ENCODE results near the gene SMIM20.

SMIM20 gene

GRCh38 chr4:25962393-25962792 is 48.4 kb downstream of the SMIM20 start:
- no peak for DNase-seq

GRCh38 chr4:25965629-25966028 is 51.6 kb downstream of the SMIM20 start:
- no peak for DNase-seq

DNA sequence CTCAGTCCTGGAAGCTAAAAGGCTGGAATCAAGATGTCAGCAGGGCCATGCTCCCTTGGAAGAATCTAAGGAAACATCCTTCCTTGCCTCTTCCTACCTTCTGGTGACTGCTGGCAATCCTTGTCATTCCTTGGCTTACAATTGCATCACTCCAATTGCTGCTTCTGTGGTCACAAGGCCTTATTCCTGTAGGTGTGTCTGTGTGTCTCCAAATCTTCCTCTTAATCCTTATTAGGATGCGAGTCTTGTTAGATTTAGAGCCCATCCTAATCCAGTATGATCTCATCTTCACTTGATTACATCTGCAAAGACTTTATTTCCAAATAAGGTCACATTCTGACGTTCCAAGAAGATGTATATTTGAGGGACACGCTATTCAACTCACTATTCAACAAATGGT is 52.2 kb downstream of the SMIM20 start:
- no peak for DNase-seq

GRCh38 chr4:25969374-25970155 is 55.5 kb downstream of the SMIM20 start:
- no peak for DNase-seq

GRCh38 chr4:25970226-25970675 is 56.2 kb downstream of the SMIM20 start:
- no peak for DNase-seq

DNA sequence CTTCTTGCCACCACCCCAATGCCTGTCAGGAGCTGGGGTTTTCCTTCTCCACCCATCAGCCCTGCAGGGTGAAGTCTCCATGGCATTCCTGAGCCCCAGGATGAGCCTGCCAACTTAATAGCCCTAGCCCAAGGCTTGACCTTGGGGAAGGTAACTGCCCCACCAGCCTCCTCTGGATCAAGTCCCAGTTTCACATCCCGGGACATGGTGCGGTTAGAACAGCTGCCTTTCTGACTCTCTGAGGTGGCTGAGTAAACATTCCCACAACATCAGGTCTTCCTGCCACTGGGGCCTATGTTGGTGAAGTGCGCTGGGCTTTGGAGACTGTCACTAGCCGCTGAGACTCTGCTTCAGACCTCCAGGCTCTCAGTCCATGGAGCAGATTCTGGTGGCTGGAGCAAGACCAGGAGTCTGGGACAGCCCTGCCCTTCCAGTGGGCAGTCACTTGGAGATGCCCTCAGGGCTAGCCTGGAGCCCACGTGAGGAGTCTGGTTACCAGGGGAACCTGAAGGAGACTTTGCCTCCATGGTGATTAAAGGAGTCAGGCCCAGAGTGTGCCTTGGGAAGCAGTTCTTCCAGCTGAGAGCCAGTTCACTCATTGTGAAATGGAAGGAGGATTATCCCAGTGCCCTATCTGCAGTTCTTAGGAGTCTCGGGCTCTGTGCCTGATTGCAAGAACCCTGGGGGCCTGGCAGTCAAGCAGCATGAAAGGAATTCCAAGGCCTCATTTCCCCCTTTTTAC is 56.8 kb downstream of the SMIM20 start:
- no peak for DNase-seq

DNA sequence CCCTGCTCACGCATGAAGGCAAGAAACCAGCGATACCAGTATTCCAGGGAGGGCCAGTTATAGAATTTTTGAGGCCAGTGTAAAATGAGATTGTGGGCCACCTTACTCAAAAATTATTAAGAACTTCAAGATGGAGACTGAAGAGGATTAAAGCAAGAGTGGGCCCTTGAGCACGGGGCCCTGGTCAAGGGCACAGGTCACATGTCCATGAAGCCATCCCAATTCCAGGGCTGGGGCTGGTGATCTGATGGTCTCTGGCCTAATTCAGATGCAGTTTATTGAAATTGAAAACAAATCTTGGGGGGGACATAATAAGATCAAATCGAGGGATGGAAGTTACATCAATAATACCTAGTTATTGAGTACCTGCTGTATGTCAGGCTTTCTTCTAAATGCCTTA is 58.3 kb downstream of the SMIM20 start:
- no peak for DNase-seq

- DNase-seq = no peak
These were observed 59.1 kb downstream of the SMIM20 start for GRCh38 chr4:25972984-25973745.

GRCh38 chr4:25976780-25977179 is 62.8 kb downstream of the SMIM20 start:
- no peak for DNase-seq

- no peak for DNase-seq
These were observed 63.6 kb downstream of the SMIM20 start for GRCh38 chr4:25977397-25978170.

DNA sequence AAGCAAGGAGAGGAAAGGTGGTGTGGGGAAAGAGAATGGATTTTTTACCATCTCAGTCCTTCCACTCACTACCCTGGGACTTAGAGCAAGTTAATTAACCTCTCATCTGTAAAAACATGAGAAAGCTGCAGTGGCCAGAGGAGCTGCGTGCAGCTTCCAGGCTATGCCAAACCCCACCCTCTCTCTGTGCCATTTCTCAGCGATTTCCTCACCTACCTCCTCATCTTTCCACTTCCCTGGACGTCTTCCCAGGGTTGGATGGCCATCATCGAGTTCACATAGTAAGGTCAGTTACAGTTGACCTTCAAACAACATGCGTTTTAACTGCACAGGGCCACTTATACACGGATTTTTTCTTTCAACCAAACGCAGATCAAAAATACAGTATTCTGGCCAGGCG is 64.3 kb downstream of the SMIM20 start:
- no peak for DNase-seq
